Left lung (tissue), 10 donors: Measurements from ENCODE around the gene PCSK6. TPM values are rescaled to one million over a fixed set of nuclear protein-coding genes. Genes with fewer than 3 reads are reported as not detected.
"Not testable (repeated sequence)": the region's sequence is repeated elsewhere in the genome, so short reads cannot be mapped to it uniquely, and the experiment has no call there.

Experiments
- ATAC-seq: fragments of 200-7000 bp; cut with Tn5 transposase; one replicate; pipeline ENCODE4 v1.9.1; 2020; ENCODE audit warnings: moderate library complexity
- DNase-seq, 4 donors: peaks; one replicate each; pipeline ENCODE4 v3.0.0-alpha.2; 2013 to 2020
- H3K27ac ChIP-seq, 2 donors: fragments of 200-600 bp; sonication (generic) in 1 of 2; one replicate each; pipeline versions ENCODE4 v1.5.0 to v1.8.0; 2020 to 2021
- H3K27me3 ChIP-seq, 2 donors: fragments of 200-600 bp; sonication (generic) in 1 of 2; one replicate each; pipeline versions ENCODE4 v1.5.0 to v1.8.0; 2020 to 2021
- H3K36me3 ChIP-seq, 2 donors: fragments of 200-600 bp; sonication (generic) in 1 of 2; one replicate each; pipeline versions ENCODE4 v1.5.0 to v1.8.0; 2020 to 2021
- H3K4me1 ChIP-seq, 2 donors: fragments of 200-600 bp; one replicate each; pipeline ENCODE4 v1.8.0; 2021
- H3K4me3 ChIP-seq, 2 donors: fragments of 200-600 bp; sonication (generic) in 1 of 2; one replicate each; pipeline versions ENCODE4 v1.5.0 to v1.8.0; 2020 to 2021; ENCODE audit warnings: mild to moderate bottlenecking in 1 of 2
- H3K9me3 ChIP-seq, 2 donors: fragments of 200-600 bp; sonication (generic) in 1 of 2; one replicate each; pipeline versions ENCODE4 v1.5.0 to v1.8.0; 2020 to 2021
- intact Hi-C, 2 donors: fragments of 100-400 bp; cut with DNase I; formaldehyde crosslinking; loops; one replicate each; pipeline versions ENCODE4 v1.11.2 to v1.14.2; 2022
- polyA plus RNA-seq, 6 donors: library from polyadenylated mRNA; unstranded; fragments of 120-200 nt; gene quantifications; one replicate each; pipeline ENCODE4 v1.2.1, GENCODE V29; 2013; ENCODE audit not compliant: insufficient read length in 6 of 6
- total RNA-seq, 2 donors: library from RNA; stranded (reverse); fragmentation: NEBNext Ultra II Directional; extraction: Animal tissue kit (Norgen Biotek cat#: 25700); gene quantifications; one replicate each; pipeline ENCODE4 v1.2.1, GENCODE V29; 2021
- TF ChIP-seq, protein P1 (sequence below), 2 donors: fragments of 200-600 bp; sonication (generic) in 1 of 2; IDR thresholded peaks; one replicate each; pipeline versions ENCODE4 v1.5.0 to v1.8.0; 2021; ENCODE audit warnings: antibody characterized with exemption in 2 of 2
- donor health status: DM: no; HTN: yes; CAD: no.
- donor health status: DM: no; HTN: no; CAD: no.

PCSK6 gene
- total and polyA plus RNA-seq, 8 donors: 7.7 to 25.7 (median 22.8) TPM

DNA sequence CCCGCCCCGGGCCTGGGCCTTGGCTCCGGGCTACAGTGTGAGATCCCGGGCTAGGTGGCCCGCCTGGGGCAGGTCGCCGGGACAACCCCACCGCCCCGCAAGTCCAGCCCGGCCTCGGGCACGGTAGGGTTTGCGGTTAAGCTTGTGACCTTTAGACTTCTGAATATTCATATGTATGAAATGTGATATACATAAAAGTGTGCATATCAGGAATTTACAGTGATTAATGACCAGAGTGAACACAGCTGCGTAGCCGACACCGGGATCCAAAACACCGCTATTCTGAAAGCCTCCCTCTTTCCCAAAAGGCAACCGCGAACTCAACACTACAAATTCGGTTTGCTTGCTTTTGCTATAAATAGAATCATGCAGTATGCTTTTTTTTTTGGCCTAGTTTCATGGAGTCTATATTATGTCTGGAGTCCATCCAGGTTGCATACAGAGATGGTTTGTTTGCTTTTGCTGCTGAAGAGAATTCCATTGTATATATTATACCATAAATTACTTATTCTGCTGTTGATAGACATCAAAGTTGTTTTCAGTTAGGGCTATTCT, 193.8 kb downstream of the PCSK6 start:
- H3K36me3 ChIP-seq: peaks cover 0 to 3% of the 10 kb centered on the region in 2 donors
- peaks cover 11 to 39% of the 10 kb centered on the region in 2 donors for H3K4me1 ChIP-seq
- H3K27me3 ChIP-seq: no peaks in the 10 kb centered on the region
- no peaks in the 10 kb centered on the region for H3K9me3 ChIP-seq
- H3K27ac ChIP-seq: peak overlapping the region; percentile 91 to 94
- peak overlapping the region; percentile 77 to 81 for H3K4me3 ChIP-seq
- ATAC-seq: no peak
- TF ChIP-seq, protein P1, sequence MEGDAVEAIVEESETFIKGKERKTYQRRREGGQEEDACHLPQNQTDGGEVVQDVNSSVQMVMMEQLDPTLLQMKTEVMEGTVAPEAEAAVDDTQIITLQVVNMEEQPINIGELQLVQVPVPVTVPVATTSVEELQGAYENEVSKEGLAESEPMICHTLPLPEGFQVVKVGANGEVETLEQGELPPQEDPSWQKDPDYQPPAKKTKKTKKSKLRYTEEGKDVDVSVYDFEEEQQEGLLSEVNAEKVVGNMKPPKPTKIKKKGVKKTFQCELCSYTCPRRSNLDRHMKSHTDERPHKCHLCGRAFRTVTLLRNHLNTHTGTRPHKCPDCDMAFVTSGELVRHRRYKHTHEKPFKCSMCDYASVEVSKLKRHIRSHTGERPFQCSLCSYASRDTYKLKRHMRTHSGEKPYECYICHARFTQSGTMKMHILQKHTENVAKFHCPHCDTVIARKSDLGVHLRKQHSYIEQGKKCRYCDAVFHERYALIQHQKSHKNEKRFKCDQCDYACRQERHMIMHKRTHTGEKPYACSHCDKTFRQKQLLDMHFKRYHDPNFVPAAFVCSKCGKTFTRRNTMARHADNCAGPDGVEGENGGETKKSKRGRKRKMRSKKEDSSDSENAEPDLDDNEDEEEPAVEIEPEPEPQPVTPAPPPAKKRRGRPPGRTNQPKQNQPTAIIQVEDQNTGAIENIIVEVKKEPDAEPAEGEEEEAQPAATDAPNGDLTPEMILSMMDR (IDR thresholded peaks at IDR 0.05): no peak
- peak in 3 of 4 donors; percentile 28 to 88 (median 33) for DNase-seq
- intact Hi-C loops: no loop called here

GRCh38 chr15:101294731-101295606, 194.5 kb downstream of the PCSK6 start, which contains the start of gene SNRPA1:
SNRPA1 (minus strand) TSS chr15:101295248; CDS start chr15:101295178, 70 bp downstream.
- TF ChIP-seq, protein P1 (IDR thresholded peaks at IDR 0.05): no peak
- intact Hi-C loops: no loop called here

DNA sequence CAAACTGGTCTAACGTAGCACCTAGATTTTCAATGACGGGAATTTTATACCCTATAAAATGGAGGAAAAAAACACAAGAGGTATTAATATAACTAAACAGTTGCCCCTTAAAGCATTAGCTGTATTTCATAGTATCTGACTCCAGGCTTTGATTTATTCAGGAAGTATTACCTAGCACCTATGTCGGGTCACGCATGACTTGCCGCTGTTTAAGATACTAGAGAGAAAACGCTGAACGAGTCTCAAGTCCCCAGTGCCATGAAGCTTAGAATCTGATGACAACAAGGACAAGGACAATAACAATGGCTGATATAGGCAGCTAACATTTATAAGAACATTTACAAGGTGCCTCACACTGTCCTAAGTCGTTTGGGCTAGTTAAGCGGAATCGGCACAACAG, 196.4 kb downstream of the PCSK6 start:
- H3K36me3 ChIP-seq: peaks cover 0 to 11% of the 10 kb centered on the region in 2 donors
- H3K27ac ChIP-seq: no peak overlapping the region
- DNase-seq (no peak), ATAC-seq (no peak)
- intact Hi-C loops: no loop called here
- H3K4me3 ChIP-seq: peak overlapping the region in 1 of 2 donors; percentile 81
- peaks cover 11 to 44% of the 10 kb centered on the region in 2 donors for H3K4me1 ChIP-seq
- TF ChIP-seq, protein P1 (IDR thresholded peaks at IDR 0.05): no peak
- H3K9me3 ChIP-seq: no peaks in the 10 kb centered on the region
- H3K27me3 ChIP-seq: no peaks in the 10 kb centered on the region

More at GRCh38 chr15:101294731-101295606, 194.5 kb downstream of the PCSK6 start, which contains the start of gene SNRPA1:
- Histone ChIP-seq H3K27me3 (no peaks in the 10 kb centered on the region), H3K27ac (peak within 1 kb of the TSS; percentile 91 to 94), H3K36me3 (peaks cover 0 to 10% of the 10 kb centered on the region in 2 donors), H3K9me3 (no peaks in the 10 kb centered on the region), H3K4me3 (peak within 1 kb of the TSS; percentile 77 to 81), H3K4me1 (peaks cover 11 to 36% of the 10 kb centered on the region in 2 donors)
- DNase-seq (peak; percentile 95 to 100 (median 98)), ATAC-seq (peak; percentile 96)

- H3K27me3 ChIP-seq: no peaks in the 10 kb centered on the region
- H3K4me1 ChIP-seq: peaks cover 11 to 34% of the 10 kb centered on the region in 2 donors
- DNase-seq (no peak), ATAC-seq (peak; percentile 57)
- no peak overlapping the region for H3K27ac ChIP-seq
- no peaks in the 10 kb centered on the region for H3K9me3 ChIP-seq
- intact Hi-C loops: no loop called here
- TF ChIP-seq, protein P1 (IDR thresholded peaks at IDR 0.05): peak; percentile 39 to 60
- peaks cover 0 to 51% of the 10 kb centered on the region in 2 donors for H3K36me3 ChIP-seq
- H3K4me3 ChIP-seq: no peak overlapping the region
Measured at GRCh38 chr15:101288905-101289513, 200.5 kb downstream of the PCSK6 start.

GRCh38 chr15:101287342-101287741, 202.2 kb downstream of the PCSK6 start:
- H3K9me3 ChIP-seq, intact Hi-C loops, H3K27me3 ChIP-seq, H3K27ac ChIP-seq, H3K4me3 ChIP-seq, ATAC-seq, DNase-seq: not testable (repeated sequence)
- Histone ChIP-seq H3K36me3 (peaks cover 0 to 68% of the 10 kb centered on the region in 2 donors), H3K4me1 (peaks cover 0 to 17% of the 10 kb centered on the region in 2 donors)
